ENCODE measurements around the gene SLC17A9.

Gene SLC17A9

DNA sequence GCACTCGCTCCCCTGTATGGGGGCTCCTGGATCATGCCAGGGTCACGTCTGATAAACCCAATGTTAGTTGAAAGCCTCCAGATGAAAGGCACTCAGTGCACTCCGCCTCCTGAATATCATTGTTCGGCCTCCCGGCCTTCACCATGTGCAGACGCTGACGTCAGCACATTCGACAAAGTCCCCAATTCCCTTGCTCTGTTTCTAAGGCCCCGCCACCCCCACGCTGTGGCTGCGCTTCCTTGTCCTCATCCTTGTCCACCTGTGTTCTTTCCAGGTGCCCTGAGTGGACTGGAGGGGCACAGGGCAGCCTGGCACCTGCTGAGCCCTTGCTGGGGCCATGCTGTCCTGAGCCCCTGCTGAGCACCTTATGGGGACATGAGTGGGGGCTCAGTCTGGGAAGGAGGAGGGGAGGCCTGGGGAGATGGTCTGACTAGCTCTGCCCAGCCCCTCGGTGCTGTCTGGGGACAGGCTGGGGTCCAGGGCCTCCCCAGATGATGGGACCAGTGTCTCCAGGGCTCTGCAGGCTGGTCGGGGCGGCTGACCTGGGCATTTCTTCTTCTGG is 64.1 kb downstream of the SLC17A9 start:
- no peak for DNase-seq (ENCODE audit: low read depth in 1 of 2, low spot score in 1 of 2)

DNA sequence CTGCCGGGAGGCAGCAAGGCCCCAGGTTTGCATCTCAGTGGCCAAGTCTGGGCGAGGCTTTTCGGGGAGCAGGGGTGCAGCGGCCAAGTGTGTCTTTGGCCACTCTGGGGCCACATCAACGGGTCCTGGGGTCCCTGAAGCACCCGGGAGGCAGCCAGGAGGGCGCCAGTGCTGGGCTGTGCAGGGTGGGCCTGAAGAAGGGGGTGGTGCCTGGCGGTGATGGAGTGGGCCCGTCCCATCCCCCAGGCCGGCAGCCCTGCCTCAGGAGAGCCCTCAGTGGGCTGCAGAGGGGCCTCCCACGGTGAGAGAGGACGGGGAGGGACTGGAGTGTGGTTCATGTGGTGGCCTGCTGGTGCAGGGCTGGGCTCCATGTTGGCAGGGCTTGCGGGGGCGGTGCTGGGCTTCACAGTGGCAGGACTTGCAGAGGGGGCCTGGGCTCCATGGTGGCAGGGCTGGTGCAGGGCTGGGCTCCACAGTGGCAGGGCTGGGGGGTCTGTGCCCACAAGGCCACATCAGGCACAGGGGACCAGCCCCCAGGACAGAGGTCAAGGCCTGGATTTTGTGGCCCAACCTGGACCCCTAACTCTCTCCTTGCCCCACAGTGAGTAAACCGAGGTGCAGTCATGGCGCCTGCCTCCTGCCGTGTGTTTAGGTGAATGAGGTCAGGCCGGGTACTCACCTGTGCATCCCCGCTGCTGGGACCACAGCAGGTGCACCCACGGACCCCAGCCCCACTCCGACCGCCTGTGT is 64.7 kb downstream of the SLC17A9 start:
- no peak for DNase-seq (ENCODE audit: low read depth in 1 of 2, low spot score in 1 of 2)

DNA sequence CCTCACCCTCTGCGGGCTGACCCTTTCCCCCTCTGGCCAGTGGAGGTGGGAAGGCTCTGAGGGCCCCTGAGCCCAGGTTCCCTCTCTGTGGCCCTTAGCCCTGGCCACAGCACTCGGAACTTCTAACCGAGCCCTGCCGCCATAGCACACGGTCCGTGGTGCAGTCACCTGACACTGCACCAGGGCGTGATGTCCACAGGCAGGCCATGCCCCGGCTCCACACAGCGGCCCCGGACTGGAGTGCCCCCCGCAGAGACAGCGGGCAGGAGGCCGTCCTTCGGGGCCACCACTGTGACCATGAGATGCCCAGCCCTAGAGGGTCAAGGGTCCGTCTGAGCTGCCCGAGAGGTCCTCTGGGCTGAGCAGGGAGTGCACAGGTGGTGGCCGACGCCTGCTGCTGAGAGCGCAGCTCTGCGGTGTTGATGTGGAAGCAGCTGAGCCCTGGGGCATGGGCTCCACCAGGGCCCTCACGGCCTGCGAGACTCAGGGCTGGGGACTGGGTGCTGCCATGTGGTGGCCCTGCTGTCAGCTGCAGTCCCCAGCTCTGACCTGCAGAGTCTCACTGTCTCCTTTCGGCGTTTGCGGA is 65.4 kb downstream of the SLC17A9 start:
- DNase-seq (ENCODE audit: low read depth in 1 of 2, low spot score in 1 of 2): no peak
